ENCODE data around the gene PPP6R3. TPM values are rescaled to one million over a fixed set of nuclear protein-coding genes. Genes with fewer than 3 reads are reported as not detected.

Gene PPP6R3
- total RNA-seq, 1 experiment from 2014 or later: 163 TPM

DNA sequence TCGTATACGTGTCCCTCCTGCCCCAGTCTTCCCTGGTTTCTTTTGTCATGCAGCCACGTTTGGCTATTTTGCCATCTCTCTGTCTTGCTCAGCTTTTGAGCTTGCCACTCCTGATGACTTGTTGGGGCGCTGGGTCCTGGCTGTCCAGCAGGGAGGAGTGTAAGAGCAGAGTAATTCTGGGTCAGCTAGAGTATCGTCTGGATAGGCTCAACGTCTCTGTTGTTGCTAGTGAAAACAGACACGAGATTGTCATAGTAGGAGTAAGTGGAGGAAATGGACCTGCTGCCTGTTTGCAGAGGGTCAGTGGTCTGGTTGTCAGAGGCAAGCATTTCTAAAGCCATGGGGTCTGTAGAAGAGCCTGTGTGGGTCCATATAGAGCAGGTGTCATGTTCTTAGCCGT is 83.0 kb downstream of the PPP6R3 start:
- Histone ChIP-seq H3K27me3 (ENCODE audit: control insufficient read depth, insufficient read depth, low read length) (no peaks in the 10 kb centered on the region), H3K4me1 (ENCODE audit: control insufficient read depth, insufficient read depth, low read length) (no peaks in the 10 kb centered on the region), H3K4me3 (ENCODE audit: low read depth in 2 of 2, low read length in 2 of 2) (no peak overlapping the region), H3K27ac (ENCODE audit: low read length) (no peak overlapping the region), H3K36me3 (ENCODE audit: control insufficient read depth, insufficient read depth, low read length) (peaks cover 22% of the 10 kb centered on the region), H3K9me3 (ENCODE audit: control insufficient read depth, insufficient read depth, low read depth, low read length) (no peaks in the 10 kb centered on the region)
- CTCF ChIA-PET: no interaction called here
- TF ChIP-seq, protein P1, sequence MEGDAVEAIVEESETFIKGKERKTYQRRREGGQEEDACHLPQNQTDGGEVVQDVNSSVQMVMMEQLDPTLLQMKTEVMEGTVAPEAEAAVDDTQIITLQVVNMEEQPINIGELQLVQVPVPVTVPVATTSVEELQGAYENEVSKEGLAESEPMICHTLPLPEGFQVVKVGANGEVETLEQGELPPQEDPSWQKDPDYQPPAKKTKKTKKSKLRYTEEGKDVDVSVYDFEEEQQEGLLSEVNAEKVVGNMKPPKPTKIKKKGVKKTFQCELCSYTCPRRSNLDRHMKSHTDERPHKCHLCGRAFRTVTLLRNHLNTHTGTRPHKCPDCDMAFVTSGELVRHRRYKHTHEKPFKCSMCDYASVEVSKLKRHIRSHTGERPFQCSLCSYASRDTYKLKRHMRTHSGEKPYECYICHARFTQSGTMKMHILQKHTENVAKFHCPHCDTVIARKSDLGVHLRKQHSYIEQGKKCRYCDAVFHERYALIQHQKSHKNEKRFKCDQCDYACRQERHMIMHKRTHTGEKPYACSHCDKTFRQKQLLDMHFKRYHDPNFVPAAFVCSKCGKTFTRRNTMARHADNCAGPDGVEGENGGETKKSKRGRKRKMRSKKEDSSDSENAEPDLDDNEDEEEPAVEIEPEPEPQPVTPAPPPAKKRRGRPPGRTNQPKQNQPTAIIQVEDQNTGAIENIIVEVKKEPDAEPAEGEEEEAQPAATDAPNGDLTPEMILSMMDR (IDR thresholded peaks at IDR 0.05): no peak
- DNase-seq (ENCODE audit: low read depth, low spot score): no peak
- POLR2A ChIA-PET: no interaction called here
- in situ Hi-C loops (cut with HindIII; ENCODE audit: low pct_unique_long_range_greater_than_20kb, low sequenced_read_pairs) (no loop called here), intact Hi-C loops (cut with micrococcal nuclease; ENCODE audit: unreplicated experiment) (no loop called here)
- no peak for ATAC-seq
- BruUV-seq (replicated peaks): no TSS peak

DNA sequence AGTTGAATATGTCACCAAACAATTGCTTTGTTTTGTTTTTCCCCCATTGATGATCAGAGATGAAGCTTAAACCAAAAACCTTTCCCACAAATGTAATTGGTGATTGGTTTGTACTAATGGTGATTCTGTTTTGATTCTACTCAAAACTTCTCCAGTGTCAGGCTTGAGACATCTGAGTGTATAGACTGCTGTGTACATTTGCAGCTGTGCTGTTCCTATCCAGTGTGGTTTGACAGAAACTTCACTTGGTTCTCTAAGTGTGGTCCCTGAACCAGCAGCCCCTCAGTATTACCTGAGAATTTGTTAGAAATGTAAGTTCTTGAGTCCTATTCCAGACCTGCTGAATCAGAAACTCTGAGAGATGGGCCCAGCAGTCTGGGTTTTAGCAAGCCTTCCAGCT is 84.8 kb downstream of the PPP6R3 start:
- ChIA-PET POLR2A (no interaction called here), CTCF (no interaction called here)
- H3K27me3 ChIP-seq (ENCODE audit: control insufficient read depth, insufficient read depth, low read length): no peaks in the 10 kb centered on the region
- peaks cover 24% of the 10 kb centered on the region for H3K36me3 ChIP-seq (ENCODE audit: control insufficient read depth, insufficient read depth, low read length)
- in situ Hi-C loops (cut with HindIII; ENCODE audit: low pct_unique_long_range_greater_than_20kb, low sequenced_read_pairs): no loop called here
- intact Hi-C loops (cut with micrococcal nuclease; ENCODE audit: unreplicated experiment): no loop called here
- no peak overlapping the region for H3K4me3 ChIP-seq (ENCODE audit: low read depth in 2 of 2, low read length in 2 of 2)
- H3K27ac ChIP-seq (ENCODE audit: low read length): no peak overlapping the region
- TF ChIP-seq, protein P2, sequence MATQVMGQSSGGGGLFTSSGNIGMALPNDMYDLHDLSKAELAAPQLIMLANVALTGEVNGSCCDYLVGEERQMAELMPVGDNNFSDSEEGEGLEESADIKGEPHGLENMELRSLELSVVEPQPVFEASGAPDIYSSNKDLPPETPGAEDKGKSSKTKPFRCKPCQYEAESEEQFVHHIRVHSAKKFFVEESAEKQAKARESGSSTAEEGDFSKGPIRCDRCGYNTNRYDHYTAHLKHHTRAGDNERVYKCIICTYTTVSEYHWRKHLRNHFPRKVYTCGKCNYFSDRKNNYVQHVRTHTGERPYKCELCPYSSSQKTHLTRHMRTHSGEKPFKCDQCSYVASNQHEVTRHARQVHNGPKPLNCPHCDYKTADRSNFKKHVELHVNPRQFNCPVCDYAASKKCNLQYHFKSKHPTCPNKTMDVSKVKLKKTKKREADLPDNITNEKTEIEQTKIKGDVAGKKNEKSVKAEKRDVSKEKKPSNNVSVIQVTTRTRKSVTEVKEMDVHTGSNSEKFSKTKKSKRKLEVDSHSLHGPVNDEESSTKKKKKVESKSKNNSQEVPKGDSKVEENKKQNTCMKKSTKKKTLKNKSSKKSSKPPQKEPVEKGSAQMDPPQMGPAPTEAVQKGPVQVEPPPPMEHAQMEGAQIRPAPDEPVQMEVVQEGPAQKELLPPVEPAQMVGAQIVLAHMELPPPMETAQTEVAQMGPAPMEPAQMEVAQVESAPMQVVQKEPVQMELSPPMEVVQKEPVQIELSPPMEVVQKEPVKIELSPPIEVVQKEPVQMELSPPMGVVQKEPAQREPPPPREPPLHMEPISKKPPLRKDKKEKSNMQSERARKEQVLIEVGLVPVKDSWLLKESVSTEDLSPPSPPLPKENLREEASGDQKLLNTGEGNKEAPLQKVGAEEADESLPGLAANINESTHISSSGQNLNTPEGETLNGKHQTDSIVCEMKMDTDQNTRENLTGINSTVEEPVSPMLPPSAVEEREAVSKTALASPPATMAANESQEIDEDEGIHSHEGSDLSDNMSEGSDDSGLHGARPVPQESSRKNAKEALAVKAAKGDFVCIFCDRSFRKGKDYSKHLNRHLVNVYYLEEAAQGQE (IDR thresholded peaks at IDR 0.05; ENCODE audit: insufficient read depth in 1 of 2, low read depth in 2 of 2, low read length in 1 of 2): no peak
- TF ChIP-seq POLR2AphosphoS5 (IDR thresholded peaks at IDR 0.05; ENCODE audit: low read depth, low read length): no peak
- TF ChIP-seq TCF7L2 (IDR thresholded peaks at IDR 0.05; ENCODE audit: low read depth, low read length): no peak
- TF ChIP-seq SIN3A (IDR thresholded peaks at IDR 0.05; ENCODE audit: borderline replicate concordance, insufficient read depth, low read depth, low read length): no peak
- no peaks in the 10 kb centered on the region for H3K4me1 ChIP-seq (ENCODE audit: control insufficient read depth, insufficient read depth, low read length)
- no TSS peak for BruUV-seq (replicated peaks)
- no peak for ATAC-seq
- DNase-seq (ENCODE audit: low read depth, low spot score): no peak
- H3K9me3 ChIP-seq (ENCODE audit: control insufficient read depth, insufficient read depth, low read depth, low read length): no peaks in the 10 kb centered on the region

DNA sequence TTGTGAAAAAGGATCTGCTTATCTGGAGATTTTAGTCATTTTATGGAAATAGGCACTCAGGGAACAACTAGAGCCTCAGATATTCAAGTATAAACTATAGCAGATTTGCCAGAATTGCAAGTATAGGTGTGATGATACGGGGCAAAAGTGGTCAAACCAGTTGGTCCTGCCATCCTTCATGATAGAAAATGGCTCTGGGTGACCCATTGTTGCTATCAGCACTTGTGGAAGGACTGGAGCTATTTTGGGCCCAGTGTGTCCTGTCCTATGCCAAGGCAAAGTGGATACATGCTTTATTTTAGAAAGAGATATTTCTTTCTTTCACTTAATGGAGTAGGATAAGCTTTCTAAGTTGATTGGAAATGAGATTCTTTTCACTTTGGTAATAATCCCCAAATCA is 85.2 kb downstream of the PPP6R3 start:
- H3K36me3 ChIP-seq (ENCODE audit: control insufficient read depth, insufficient read depth, low read length): peaks cover 24% of the 10 kb centered on the region
- ChIA-PET POLR2A (no interaction called here), CTCF (no interaction called here)
- BruUV-seq (replicated peaks): no TSS peak
- no peak for DNase-seq (ENCODE audit: low read depth, low spot score)
- H3K27me3 ChIP-seq (ENCODE audit: control insufficient read depth, insufficient read depth, low read length): no peaks in the 10 kb centered on the region
- no peak overlapping the region for H3K4me3 ChIP-seq (ENCODE audit: low read depth in 2 of 2, low read length in 2 of 2)
- intact Hi-C loops (cut with micrococcal nuclease; ENCODE audit: unreplicated experiment): no loop called here
- TF ChIP-seq SIN3A (IDR thresholded peaks at IDR 0.05; ENCODE audit: borderline replicate concordance, insufficient read depth, low read depth, low read length): no peak
- TF ChIP-seq, protein P1 (IDR thresholded peaks at IDR 0.05): no peak
- H3K27ac ChIP-seq (ENCODE audit: low read length): no peak overlapping the region
- in situ Hi-C loops (cut with HindIII; ENCODE audit: low pct_unique_long_range_greater_than_20kb, low sequenced_read_pairs): no loop called here
- no peak for ATAC-seq
- H3K4me1 ChIP-seq (ENCODE audit: control insufficient read depth, insufficient read depth, low read length): no peaks in the 10 kb centered on the region
- H3K9me3 ChIP-seq (ENCODE audit: control insufficient read depth, insufficient read depth, low read depth, low read length): no peaks in the 10 kb centered on the region

Measured in Panc1 (cell line).